GM20431 (cell line): ENCODE results near the gene CYTH3.
"Not testable (repeated sequence)": the region's sequence is repeated elsewhere in the genome, so short reads cannot be mapped to it uniquely, and the experiment has no call there.

ENCODE experiments used
- in situ Hi-C: fragments of 300-500 bp; cut with MseI, MboI; formaldehyde crosslinking; loops from one replicate; pipeline ENCODE4 v1.15.0; 2020; ENCODE audit warnings: low sequenced_read_pairs; ENCODE audit not compliant: unreplicated experiment

Gene CYTH3

GRCh38 chr7:6272481-6273323 is at the start of gene CYTH3:
TSS of gene CYTH3 (minus strand) at chr7:6272624. CDS start at chr7:6272507, 117 bp downstream.
- in situ Hi-C loops = no loop called here

- in situ Hi-C loops = loop anchor here (10.0 kb wide), 1 partner anchor 326 kb away; no protein-coding TSS in a partner anchor
Measured at GRCh38 chr7:6320791-6321190, 48.4 kb upstream of the CYTH3 start.

- in situ Hi-C loops = no loop called here
Measured at GRCh38 chr7:6317797-6318438, 45.5 kb upstream of the CYTH3 start.

- in situ Hi-C loops = no loop called here
Measured at GRCh38 chr7:6316226-6316625, 43.8 kb upstream of the CYTH3 start.

GRCh38 chr7:6315746-6316145 is 43.3 kb upstream of the CYTH3 start:
- in situ Hi-C loops = no loop called here

- in situ Hi-C loops = no loop called here
Measured at GRCh38 chr7:6310271-6310993, 38.0 kb upstream of the CYTH3 start.

GRCh38 chr7:6307762-6308161 is 35.3 kb upstream of the CYTH3 start:
- in situ Hi-C loops = no loop called here

GRCh38 chr7:6306471-6306870 is 34.0 kb upstream of the CYTH3 start:
- in situ Hi-C loops = no loop called here

- in situ Hi-C loops = no loop called here
Measured at GRCh38 chr7:6305330-6305729, 32.9 kb upstream of the CYTH3 start.

- in situ Hi-C loops = not testable (repeated sequence)
Measured at GRCh38 chr7:6301446-6301845, 29.0 kb upstream of the CYTH3 start.

- in situ Hi-C loops = no loop called here
Measured at GRCh38 chr7:6299774-6300173, 27.4 kb upstream of the CYTH3 start.

- in situ Hi-C loops = no loop called here
Measured at GRCh38 chr7:6294839-6295238, 22.4 kb upstream of the CYTH3 start.

- in situ Hi-C loops = no loop called here
Measured at GRCh38 chr7:6293202-6293601, 20.8 kb upstream of the CYTH3 start.

- in situ Hi-C loops = not testable (repeated sequence)
Measured at GRCh38 chr7:6291941-6292340, 19.5 kb upstream of the CYTH3 start.

GRCh38 chr7:6291531-6291930 is 19.1 kb upstream of the CYTH3 start:
- in situ Hi-C loops = no loop called here

- in situ Hi-C loops = no loop called here
Measured at GRCh38 chr7:6290319-6290741, 17.9 kb upstream of the CYTH3 start.

- in situ Hi-C loops = no loop called here
Measured at GRCh38 chr7:6288270-6288860, 15.9 kb upstream of the CYTH3 start.

- in situ Hi-C loops = no loop called here
Measured at GRCh38 chr7:6286486-6286885, 14.1 kb upstream of the CYTH3 start.

GRCh38 chr7:6284461-6285360 is 12.3 kb upstream of the CYTH3 start:
- in situ Hi-C loops = no loop called here

GRCh38 chr7:6284055-6284400 is 11.6 kb upstream of the CYTH3 start:
- in situ Hi-C loops = no loop called here
